HCT116 (cell line): Measurements from ENCODE around the gene GSG1L. TPM values are rescaled to one million over a fixed set of nuclear protein-coding genes. Genes with fewer than 3 reads are reported as not detected.

Experiments used
- ATAC-seq: fragments of 200-7000 bp; cut with Tn5 transposase; 2 replicates; pipeline ENCODE4 v1.9.1; 2020; ENCODE audit warnings: mild to moderate bottlenecking, moderate library complexity
- BruUV-seq: library from RNA; stranded (reverse); fragments of 400-500 nt; replicated peaks from 2 replicates; lab custom pipeline; 2021; lab: Mats Ljungman, UMichigan
- CTCF ChIA-PET: fragments of 300-600 bp; sonication (Branson Sonifier 250); formaldehyde crosslinking; loops from one replicate; lab custom pipeline; 2021; ENCODE audit warnings: antibody characterized with exemption; lab: Charles Lee
- POLR2A ChIA-PET: fragments of 300-600, 350-600 bp; sonication (Branson Sonifier 250); formaldehyde crosslinking; loops from one replicate; lab custom pipeline; 2021; ENCODE audit warnings: antibody characterized with exemption; lab: Charles Lee
- RAD21 ChIA-PET, 2 experiments: fragments of 300-600 bp; sonication (Branson Sonifier 250); formaldehyde crosslinking; loops; one replicate each; lab custom pipeline; 2023; ENCODE audit warnings: low total read pairs in 2 of 2; ENCODE audit not compliant: uncharacterized antibody in 2 of 2, unreplicated experiment in 2 of 2, low non-redundant PET in 1 of 2; lab: Charles Lee
- DNase-seq: peaks from one replicate; pipeline ENCODE4 v3.0.0-alpha.2; 2010; ENCODE audit warnings: low read depth, low spot score
- H2AFZ ChIP-seq: fragments of 200-600 bp; shearing (Covaris generic), sonication (generic); 2 replicates; pipeline ENCODE4 v1.6.1; 2017; ENCODE audit warnings: low read depth, mixed run types, mixed read lengths, antibody characterized with exemption, low read length; ENCODE audit not compliant: poor library complexity, severe bottlenecking
- H3K27ac ChIP-seq: 2 replicates; pipeline ENCODE4 v1.5.1; 2012; ENCODE audit warnings: low read depth, low read length
- H3K27me3 ChIP-seq: fragments of 200-600 bp; sonication (generic); 2 replicates; pipeline ENCODE4 v1.6.1; 2016; ENCODE audit warnings: mixed run types, low read length, mixed read lengths; ENCODE audit not compliant: insufficient read depth
- H3K36me3 ChIP-seq, 2 experiments: fragments of 200-500 bp in 1 of 2; fragments of 200-600 bp in 1 of 2; sonication (Bioruptor generic) in 1 of 2; sonication (generic) in 1 of 2; 2 replicates each; pipeline versions ENCODE4 v1.5.1 to v1.6.1; 2014 to 2016; ENCODE audit warnings: low read length in 2 of 2, inconsistent platforms in 1 of 2, mixed read lengths in 1 of 2, mixed run types in 1 of 2; ENCODE audit not compliant: insufficient read depth in 2 of 2, control insufficient read depth in 1 of 2
- H3K4me1 ChIP-seq, 2 experiments: fragments of 200-600 bp in 1 of 2; sonication (generic) in 1 of 2; 2 replicates each; pipeline versions ENCODE4 v1.5.1 to v1.6.1; 2012 to 2017; ENCODE audit warnings: low read length in 2 of 2, inconsistent platforms in 1 of 2, mild to moderate bottlenecking in 1 of 2, mixed read lengths in 1 of 2, mixed run types in 1 of 2, moderate library complexity in 1 of 2; ENCODE audit not compliant: insufficient read depth in 2 of 2, control insufficient read depth in 1 of 2
- H3K4me2 ChIP-seq: fragments of 200-600 bp; sonication (generic); 2 replicates; pipeline ENCODE4 v1.6.1; 2017; ENCODE audit warnings: mixed run types, low read length, mixed read lengths
- H3K4me3 ChIP-seq, 2 experiments: fragments of 200-600 bp in 1 of 2; sonication (generic) in 1 of 2; replicated peaks in 1 of 2; 2 replicates each; pipeline ENCODE4 v1.5.1; 2011 to 2016; ENCODE audit warnings: low read length in 2 of 2, control low read depth in 1 of 2, low read depth in 1 of 2, mild to moderate bottlenecking in 1 of 2, mixed read lengths in 1 of 2, mixed run types in 1 of 2
- H3K79me2 ChIP-seq: fragments of 200-600 bp; sonication (generic); 2 replicates; pipeline ENCODE4 v1.6.1; 2017; ENCODE audit warnings: mild to moderate bottlenecking, mixed run types, low read length, moderate library complexity, mixed read lengths; ENCODE audit not compliant: insufficient read depth
- H3K9ac ChIP-seq: fragments of 200-600 bp; sonication (generic); 2 replicates; pipeline ENCODE4 v1.6.1; 2016; ENCODE audit warnings: low read length, mixed read lengths
- H3K9me2 ChIP-seq: fragments of 200-600 bp; sonication (generic), shearing (Covaris generic); 2 replicates; pipeline ENCODE4 v1.6.1; 2017; ENCODE audit warnings: mixed run types, mild to moderate bottlenecking, moderate library complexity; ENCODE audit not compliant: insufficient read depth
- H3K9me3 ChIP-seq, 2 experiments: fragments of 200-500 bp in 1 of 2; fragments of 200-600 bp in 1 of 2; sonication (Bioruptor generic) in 1 of 2; sonication (generic) in 1 of 2; 2 replicates each; pipeline ENCODE4 v1.6.1; 2014 to 2017; ENCODE audit warnings: low read length in 2 of 2, mixed read lengths in 2 of 2, inconsistent platforms in 1 of 2, low read depth in 1 of 2, mild to moderate bottlenecking in 1 of 2, mixed run types in 1 of 2, moderate library complexity in 1 of 2; ENCODE audit not compliant: control insufficient read depth in 1 of 2, insufficient read depth in 1 of 2
- H4K20me1 ChIP-seq: fragments of 200-600 bp; sonication (generic), shearing (Covaris generic); 2 replicates; pipeline ENCODE4 v1.6.1; 2017; ENCODE audit warnings: mixed run types, mild to moderate bottlenecking, moderate library complexity; ENCODE audit not compliant: insufficient read depth
- CBX3 ChIP-seq: IDR thresholded peaks from 2 replicates; pipeline ENCODE4 v1.6.1; 2012; ENCODE audit warnings: low read depth
- ELF1 ChIP-seq: IDR thresholded peaks from 2 replicates; pipeline ENCODE4 v1.6.1; 2012; ENCODE audit warnings: low read depth, borderline replicate concordance
- EZH2 ChIP-seq: fragments of 200-600 bp; sonication (generic); IDR thresholded peaks from 2 replicates; pipeline ENCODE4 v1.6.1; 2017; ENCODE audit warnings: antibody characterized with exemption, mixed run types
- FOSL1 ChIP-seq: IDR thresholded peaks from 2 replicates; pipeline ENCODE4 v1.6.1; 2012; ENCODE audit warnings: low read depth
- JUND ChIP-seq: IDR thresholded peaks from 2 replicates; pipeline ENCODE4 v1.6.1; 2012
- RAD21 ChIP-seq: IDR thresholded peaks from 2 replicates; pipeline ENCODE4 v1.6.1; 2012; ENCODE audit warnings: low read depth, mild to moderate bottlenecking
- SRF ChIP-seq: IDR thresholded peaks from 2 replicates; pipeline ENCODE4 v1.6.1; 2012; ENCODE audit warnings: low read depth
- ZFX ChIP-seq: fragments of 450-650 bp; IDR thresholded peaks from 2 replicates; pipeline ENCODE4 v1.6.1; 2017
- ZNF274 ChIP-seq: fragments of 200-500 bp; sonication (Bioruptor generic); IDR thresholded peaks from 2 replicates; pipeline ENCODE4 v1.6.1; 2014; ENCODE audit warnings: mild to moderate bottlenecking, low read depth, low read length, inconsistent platforms
- intact Hi-C: fragments of 100-400 bp; cut with micrococcal nuclease; formaldehyde crosslinking; loops from 2 replicates; pipeline ENCODE4 v1.10.0; 2022
- total RNA-seq: library from RNA; stranded (reverse); gene quantifications from one replicate; pipeline ENCODE4 v1.2.1, GENCODE V29; 2021; ENCODE audit not compliant: unreplicated experiment
- TF ChIP-seq, protein P1 (sequence below): IDR thresholded peaks from 2 replicates; pipeline ENCODE4 v1.6.1; 2012

The GSG1L gene
- total RNA-seq, 1 experiment from 2014 or later: not detected

DNA sequence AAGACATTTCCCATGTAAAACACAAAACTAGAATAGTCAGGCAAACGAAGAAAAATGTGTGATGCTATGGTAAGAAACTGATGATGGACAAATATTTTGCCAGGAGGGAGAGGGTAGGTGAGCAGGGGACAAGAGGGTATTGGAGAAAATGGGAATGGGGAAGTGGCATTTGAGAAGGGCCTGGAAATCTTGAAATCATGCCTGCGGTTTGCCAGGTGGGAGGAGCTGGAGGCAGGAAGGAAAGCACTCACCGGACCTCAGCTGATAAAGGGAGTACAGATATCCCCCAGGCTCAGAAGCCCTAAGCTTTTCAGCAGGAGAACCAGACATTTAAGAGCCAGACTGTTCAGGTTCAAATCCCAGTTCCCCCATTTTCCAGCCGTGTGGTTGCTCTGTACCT lies 103.6 kb downstream of the GSG1L start:
- intact Hi-C loops: no loop called here
- POLR2A ChIA-PET: no interaction called here

DNA sequence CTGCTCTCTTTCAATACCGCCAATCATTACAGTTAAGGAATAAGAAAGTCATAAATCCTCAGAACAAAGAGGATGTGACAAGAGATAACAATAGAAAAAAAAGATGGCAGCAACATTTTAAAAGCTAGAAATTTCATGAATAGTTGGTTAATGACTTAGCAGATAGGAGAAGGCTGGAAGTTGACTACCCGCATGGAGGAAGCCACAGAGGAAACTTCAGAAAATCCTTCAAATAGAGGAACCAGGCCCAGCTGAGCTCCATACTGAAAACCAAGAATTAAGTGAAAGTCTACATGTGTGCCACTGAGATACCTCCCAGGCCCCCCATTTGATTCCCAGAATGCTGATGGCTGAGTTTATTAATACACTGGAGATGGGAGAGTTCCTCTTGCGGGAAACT lies 109.3 kb downstream of the GSG1L start:
- H3K9ac ChIP-seq: no peak overlapping the region
- no peaks in the 10 kb centered on the region for H3K4me1 ChIP-seq
- no peak overlapping the region for H3K4me2 ChIP-seq
- peaks cover 24% of the 10 kb centered on the region for H3K27me3 ChIP-seq
- peaks cover 4 to 8% of the 10 kb centered on the region in 2 experiments; a peak in 3 of 4 replicates for H3K9me3 ChIP-seq
- no peaks in the 10 kb centered on the region for H3K9me2 ChIP-seq
- H3K79me2 ChIP-seq: no peaks in the 10 kb centered on the region
- no peak overlapping the region for H3K27ac ChIP-seq
- BruUV-seq: no TSS peak
- DNase-seq (no peak), ATAC-seq (no peak)
- POLR2A ChIA-PET: no interaction called here
- no peaks in the 10 kb centered on the region for H4K20me1 ChIP-seq
- H3K4me3 ChIP-seq: no peak overlapping the region
- intact Hi-C loops: no loop called here
- TF ChIP-seq ELF1 (no peak), ZFX (no peak)
- TF ChIP-seq, protein P1, sequence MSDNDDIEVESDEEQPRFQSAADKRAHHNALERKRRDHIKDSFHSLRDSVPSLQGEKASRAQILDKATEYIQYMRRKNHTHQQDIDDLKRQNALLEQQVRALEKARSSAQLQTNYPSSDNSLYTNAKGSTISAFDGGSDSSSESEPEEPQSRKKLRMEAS: no peak
- CTCF ChIA-PET: no interaction called here
- no peaks in the 10 kb centered on the region for H3K36me3 ChIP-seq
- RAD21 ChIA-PET: no interaction called here
- H2AFZ ChIP-seq: no peak overlapping the region

More for the DNA sequence above, 103.6 kb downstream of the GSG1L start:
- CTCF ChIA-PET: no interaction called here
- ATAC-seq (no peak), DNase-seq (no peak)
- no peaks in the 10 kb centered on the region for H4K20me1 ChIP-seq
- no peaks in the 10 kb centered on the region for H3K4me1 ChIP-seq
- BruUV-seq: no TSS peak
- no peak overlapping the region for H3K4me3 ChIP-seq
- H3K27me3 ChIP-seq: 0 out of 2 replicates have a peak, but pooled peaks cover 3% of the 10 kb centered on the region
- H3K9me2 ChIP-seq: no peaks in the 10 kb centered on the region
- H3K9me3 ChIP-seq: peaks cover 4 to 8% of the 10 kb centered on the region in 2 experiments; a peak in 3 of 4 replicates
- H3K79me2 ChIP-seq: no peaks in the 10 kb centered on the region
- no peak overlapping the region for H2AFZ ChIP-seq
- no peak for TF ChIP-seq FOSL1
- no peak for TF ChIP-seq SRF
- no peak for TF ChIP-seq ELF1
- no peak for TF ChIP-seq JUND
- no peak for TF ChIP-seq ZFX
- TF ChIP-seq EZH2: no peak
- no peak for TF ChIP-seq CBX3
- TF ChIP-seq RAD21: no peak
- no peak for TF ChIP-seq ZNF274
- TF ChIP-seq, all 23 proteins: peak for 0
- Histone ChIP-seq H3K27ac (no peak overlapping the region), H3K36me3 (no peaks in the 10 kb centered on the region), H3K9ac (no peak overlapping the region), H3K4me2 (no peak overlapping the region)
- RAD21 ChIA-PET: no interaction called here
